HCT116 (cell line): ENCODE results near the gene HOXA7. TPM values are rescaled to one million over a fixed set of nuclear protein-coding genes. Genes with fewer than 3 reads are reported as not detected.
A peak's percentile ranks its signal among the peaks of the same experiment; 100 is the strongest.

Experiments used
- ATAC-seq: fragments of 200-7000 bp; cut with Tn5 transposase; 2 replicates; pipeline ENCODE4 v1.9.1; 2020; ENCODE audit warnings: mild to moderate bottlenecking, moderate library complexity
- BruUV-seq: library from RNA; stranded (reverse); fragments of 400-500 nt; replicated peaks from 2 replicates; lab custom pipeline; 2021; lab: Mats Ljungman, UMichigan
- CTCF ChIA-PET: fragments of 300-600 bp; sonication (Branson Sonifier 250); formaldehyde crosslinking; loops from one replicate; lab custom pipeline; 2021; ENCODE audit warnings: antibody characterized with exemption; lab: Charles Lee
- POLR2A ChIA-PET: fragments of 300-600, 350-600 bp; sonication (Branson Sonifier 250); formaldehyde crosslinking; loops from one replicate; lab custom pipeline; 2021; ENCODE audit warnings: antibody characterized with exemption; lab: Charles Lee
- RAD21 ChIA-PET, 2 experiments: fragments of 300-600 bp; sonication (Branson Sonifier 250); formaldehyde crosslinking; loops; one replicate each; lab custom pipeline; 2023; ENCODE audit warnings: low total read pairs in 2 of 2; ENCODE audit not compliant: uncharacterized antibody in 2 of 2, unreplicated experiment in 2 of 2, low non-redundant PET in 1 of 2; lab: Charles Lee
- DNase-seq: peaks from one replicate; pipeline ENCODE4 v3.0.0-alpha.2; 2010; ENCODE audit warnings: low read depth, low spot score
- H2AFZ ChIP-seq: fragments of 200-600 bp; shearing (Covaris generic), sonication (generic); 2 replicates; pipeline ENCODE4 v1.6.1; 2017; ENCODE audit warnings: low read depth, mixed run types, mixed read lengths, antibody characterized with exemption, low read length; ENCODE audit not compliant: poor library complexity, severe bottlenecking
- H3K27ac ChIP-seq: 2 replicates; pipeline ENCODE4 v1.5.1; 2012; ENCODE audit warnings: low read depth, low read length
- H3K27me3 ChIP-seq: fragments of 200-600 bp; sonication (generic); 2 replicates; pipeline ENCODE4 v1.6.1; 2016; ENCODE audit warnings: mixed run types, low read length, mixed read lengths; ENCODE audit not compliant: insufficient read depth
- H3K36me3 ChIP-seq, 2 experiments: fragments of 200-500 bp in 1 of 2; fragments of 200-600 bp in 1 of 2; sonication (Bioruptor generic) in 1 of 2; sonication (generic) in 1 of 2; 2 replicates each; pipeline versions ENCODE4 v1.5.1 to v1.6.1; 2014 to 2016; ENCODE audit warnings: low read length in 2 of 2, inconsistent platforms in 1 of 2, mixed read lengths in 1 of 2, mixed run types in 1 of 2; ENCODE audit not compliant: insufficient read depth in 2 of 2, control insufficient read depth in 1 of 2
- H3K4me1 ChIP-seq, 2 experiments: fragments of 200-600 bp in 1 of 2; sonication (generic) in 1 of 2; 2 replicates each; pipeline versions ENCODE4 v1.5.1 to v1.6.1; 2012 to 2017; ENCODE audit warnings: low read length in 2 of 2, inconsistent platforms in 1 of 2, mild to moderate bottlenecking in 1 of 2, mixed read lengths in 1 of 2, mixed run types in 1 of 2, moderate library complexity in 1 of 2; ENCODE audit not compliant: insufficient read depth in 2 of 2, control insufficient read depth in 1 of 2
- H3K4me2 ChIP-seq: fragments of 200-600 bp; sonication (generic); 2 replicates; pipeline ENCODE4 v1.6.1; 2017; ENCODE audit warnings: mixed run types, low read length, mixed read lengths
- H3K4me3 ChIP-seq, 2 experiments: fragments of 200-600 bp in 1 of 2; sonication (generic) in 1 of 2; replicated peaks in 1 of 2; 2 replicates each; pipeline ENCODE4 v1.5.1; 2011 to 2016; ENCODE audit warnings: low read length in 2 of 2, control low read depth in 1 of 2, low read depth in 1 of 2, mild to moderate bottlenecking in 1 of 2, mixed read lengths in 1 of 2, mixed run types in 1 of 2
- H3K79me2 ChIP-seq: fragments of 200-600 bp; sonication (generic); 2 replicates; pipeline ENCODE4 v1.6.1; 2017; ENCODE audit warnings: mild to moderate bottlenecking, mixed run types, low read length, moderate library complexity, mixed read lengths; ENCODE audit not compliant: insufficient read depth
- H3K9ac ChIP-seq: fragments of 200-600 bp; sonication (generic); 2 replicates; pipeline ENCODE4 v1.6.1; 2016; ENCODE audit warnings: low read length, mixed read lengths
- H3K9me2 ChIP-seq: fragments of 200-600 bp; sonication (generic), shearing (Covaris generic); 2 replicates; pipeline ENCODE4 v1.6.1; 2017; ENCODE audit warnings: mixed run types, mild to moderate bottlenecking, moderate library complexity; ENCODE audit not compliant: insufficient read depth
- H3K9me3 ChIP-seq, 2 experiments: fragments of 200-500 bp in 1 of 2; fragments of 200-600 bp in 1 of 2; sonication (Bioruptor generic) in 1 of 2; sonication (generic) in 1 of 2; 2 replicates each; pipeline ENCODE4 v1.6.1; 2014 to 2017; ENCODE audit warnings: low read length in 2 of 2, mixed read lengths in 2 of 2, inconsistent platforms in 1 of 2, low read depth in 1 of 2, mild to moderate bottlenecking in 1 of 2, mixed run types in 1 of 2, moderate library complexity in 1 of 2; ENCODE audit not compliant: control insufficient read depth in 1 of 2, insufficient read depth in 1 of 2
- H4K20me1 ChIP-seq: fragments of 200-600 bp; sonication (generic), shearing (Covaris generic); 2 replicates; pipeline ENCODE4 v1.6.1; 2017; ENCODE audit warnings: mixed run types, mild to moderate bottlenecking, moderate library complexity; ENCODE audit not compliant: insufficient read depth
- ATF3 ChIP-seq: IDR thresholded peaks from 2 replicates; pipeline ENCODE4 v1.6.1; 2012
- CBX3 ChIP-seq: IDR thresholded peaks from 2 replicates; pipeline ENCODE4 v1.6.1; 2012; ENCODE audit warnings: low read depth
- CEBPB ChIP-seq: IDR thresholded peaks from 2 replicates; pipeline ENCODE4 v1.6.1; 2012; ENCODE audit warnings: low read depth
- CTCF ChIP-seq, 3 experiments: fragments of 200-600 bp in 1 of 3; sonication (generic) in 1 of 3; IDR thresholded peaks in 2 of 3; conservative IDR thresholded peaks in 1 of 3; 2 replicates each; pipeline ENCODE4 v1.5.1; 2012 to 2017; ENCODE audit warnings: low read depth in 2 of 3, low read length in 2 of 3, antibody characterized with exemption in 1 of 3, borderline replicate concordance in 1 of 3, control low read depth in 1 of 3, mild to moderate bottlenecking in 1 of 3, mixed read lengths in 1 of 3, mixed run types in 1 of 3, moderate library complexity in 1 of 3; ENCODE audit not compliant: insufficient read depth in 1 of 3
- EGR1 ChIP-seq: IDR thresholded peaks from 2 replicates; pipeline ENCODE4 v1.6.1; 2012; ENCODE audit warnings: low read depth
- ELF1 ChIP-seq: IDR thresholded peaks from 2 replicates; pipeline ENCODE4 v1.6.1; 2012; ENCODE audit warnings: low read depth, borderline replicate concordance
- EZH2 ChIP-seq: fragments of 200-600 bp; sonication (generic); IDR thresholded peaks from 2 replicates; pipeline ENCODE4 v1.6.1; 2017; ENCODE audit warnings: antibody characterized with exemption, mixed run types
- EZH2phosphoT487 ChIP-seq: fragments of 200-600 bp; IDR thresholded peaks from 2 replicates; pipeline ENCODE4 v1.6.1; 2018; ENCODE audit warnings: antibody characterized with exemption, borderline replicate concordance
- FOSL1 ChIP-seq: IDR thresholded peaks from 2 replicates; pipeline ENCODE4 v1.6.1; 2012; ENCODE audit warnings: low read depth
- MAX ChIP-seq: IDR thresholded peaks from 2 replicates; pipeline ENCODE4 v1.6.1; 2012
- POLR2A ChIP-seq: IDR thresholded peaks from 2 replicates; pipeline ENCODE4 v1.7.0; 2011; ENCODE audit warnings: borderline replicate concordance; ENCODE audit not compliant: insufficient read depth, insufficient read length; ENCODE audit errors: extremely low read depth
- POLR2AphosphoS5 ChIP-seq: IDR thresholded peaks from 2 replicates; pipeline ENCODE4 v1.6.1; 2011; ENCODE audit warnings: mild to moderate bottlenecking, low read depth, low read length, moderate library complexity
- REST ChIP-seq: IDR thresholded peaks from 2 replicates; pipeline ENCODE4 v1.6.1; 2012; ENCODE audit warnings: low read depth
- SIN3A ChIP-seq: IDR thresholded peaks from 2 replicates; pipeline ENCODE4 v1.6.1; 2012; ENCODE audit warnings: low read depth
- SP1 ChIP-seq: IDR thresholded peaks from 2 replicates; pipeline ENCODE4 v1.6.1; 2012; ENCODE audit warnings: low read depth
- SRF ChIP-seq: IDR thresholded peaks from 2 replicates; pipeline ENCODE4 v1.6.1; 2012; ENCODE audit warnings: low read depth
- TCF7L2 ChIP-seq: IDR thresholded peaks from 2 replicates; pipeline ENCODE4 v1.7.0; 2011; ENCODE audit warnings: borderline replicate concordance, inconsistent platforms; ENCODE audit not compliant: insufficient read depth, insufficient read length; ENCODE audit errors: extremely low read depth
- YY1 ChIP-seq: IDR thresholded peaks from 2 replicates; pipeline ENCODE4 v1.6.1; 2011; ENCODE audit warnings: low read length, low read depth, moderate library complexity, mild to moderate bottlenecking; ENCODE audit not compliant: insufficient replicate concordance; ENCODE audit errors: extremely low read depth
- ZFX ChIP-seq: fragments of 450-650 bp; IDR thresholded peaks from 2 replicates; pipeline ENCODE4 v1.6.1; 2017
- ZNF274 ChIP-seq: fragments of 200-500 bp; sonication (Bioruptor generic); IDR thresholded peaks from 2 replicates; pipeline ENCODE4 v1.6.1; 2014; ENCODE audit warnings: mild to moderate bottlenecking, low read depth, low read length, inconsistent platforms
- intact Hi-C: fragments of 100-400 bp; cut with micrococcal nuclease; formaldehyde crosslinking; loops from 2 replicates; pipeline ENCODE4 v1.10.0; 2022
- total RNA-seq: library from RNA; stranded (reverse); gene quantifications from one replicate; pipeline ENCODE4 v1.2.1, GENCODE V29; 2021; ENCODE audit not compliant: unreplicated experiment

HOXA7 gene
- total RNA-seq, 1 experiment from 2014 or later = 15.0 TPM

- TF ChIP-seq CTCF (IDR thresholded peaks at IDR 0.05 in 2 of 3, conservative IDR thresholded peaks at IDR 0.05 in 1 of 3; ENCODE audit: borderline replicate concordance in 1 of 3, insufficient read depth in 1 of 3, low read depth in 2 of 3, low read length in 2 of 3) = no peak
- no peak for TF ChIP-seq YY1
- no peak for TF ChIP-seq REST
- no peak for TF ChIP-seq ZFX
- TF ChIP-seq SRF = no peak
- no peak for TF ChIP-seq EZH2phosphoT487
- no peak for TF ChIP-seq ATF3
- TF ChIP-seq ELF1 = no peak
- TF ChIP-seq FOSL1 = no peak
- TF ChIP-seq POLR2A = no peak
- TF ChIP-seq ZNF274 = no peak
- TF ChIP-seq SIN3A = no peak
- no peak for TF ChIP-seq CEBPB
- no peak for TF ChIP-seq CBX3
- no peak for TF ChIP-seq SP1
- TF ChIP-seq MAX = no peak
- TF ChIP-seq TCF7L2 = no peak
- no peak for TF ChIP-seq POLR2AphosphoS5
- no peak for TF ChIP-seq EGR1
- TF ChIP-seq EZH2 = no peak
- H2AFZ ChIP-seq = no peak overlapping the region
- intact Hi-C loops = no loop called here
- peaks cover 50 to 56% of the 10 kb centered on the region in 2 experiments for H3K4me1 ChIP-seq
- RAD21 ChIA-PET = no interaction called here
- peak overlapping the region in 1 of 2 experiments; percentile 74; a peak in 2 of 4 replicates for H3K4me3 ChIP-seq
- no TSS peak for BruUV-seq
- CTCF ChIA-PET = no interaction called here
- DNase-seq (no peak), ATAC-seq (no peak)
- no peaks in the 10 kb centered on the region for H4K20me1 ChIP-seq
- H3K9me3 ChIP-seq = no peaks in the 10 kb centered on the region
- no peaks in the 10 kb centered on the region for H3K27me3 ChIP-seq
- POLR2A ChIA-PET = interaction anchor here (1.0 kb wide), 1 partner anchor 16 kb away, joined by 4 read pairs; the partner anchor contains the start of gene HOXA1
- H3K9ac ChIP-seq = peak overlapping the region; percentile 70
- H3K9me2 ChIP-seq = no peaks in the 10 kb centered on the region
- peak overlapping the region; percentile 28 for H3K27ac ChIP-seq
- H3K36me3 ChIP-seq = no peaks in the 10 kb centered on the region
- peaks cover 20% of the 10 kb centered on the region for H3K79me2 ChIP-seq
- peak overlapping the region; percentile 98 for H3K4me2 ChIP-seq
Observed at GRCh38 chr7:27111751-27112277, 44.7 kb downstream of the HOXA7 start.
